HepG2 (cell line): ENCODE measurements around the gene CBFA2T2. TPM values are rescaled to one million over a fixed set of nuclear protein-coding genes. Genes with fewer than 3 reads are reported as not detected.

Experiments used
- BRCA1 ChIP-seq: sonication (generic); formaldehyde crosslinking; IDR thresholded peaks from 2 replicates; pipeline ENCODE4 v1.4.0; 2020; ENCODE audit warnings: missing genetic modification reagents
- CHCHD3 ChIP-seq: sonication (generic); formaldehyde crosslinking; IDR thresholded peaks from 2 replicates; pipeline ENCODE4 v1.8.0; 2022; ENCODE audit warnings: mild to moderate bottlenecking, missing genetic modification reagents, moderate library complexity
- CHD2 ChIP-seq: IDR thresholded peaks from 2 replicates; pipeline ENCODE4 v1.6.1; 2011; ENCODE audit warnings: low read depth, low read length, improper control_type of control experiment
- PHF21A ChIP-seq: sonication (generic); formaldehyde crosslinking; IDR thresholded peaks from 2 replicates; pipeline ENCODE4 v1.5.0; 2020; ENCODE audit warnings: mild to moderate bottlenecking, missing genetic modification reagents
- SOX6 ChIP-seq, 2 experiments: fragments of 450-650 bp in 1 of 2; sonication (generic) in 1 of 2; formaldehyde crosslinking in 1 of 2; IDR thresholded peaks; 2 replicates each; pipeline versions ENCODE4 v1.4.0 to v1.6.1; 2017 to 2020; ENCODE audit warnings: antibody characterized with exemption in 1 of 2, mild to moderate bottlenecking in 1 of 2, missing genetic modification reagents in 1 of 2
- SP1 ChIP-seq, 2 experiments: fragments of 450-650 bp in 1 of 2; sonication (generic) in 1 of 2; formaldehyde crosslinking in 1 of 2; IDR thresholded peaks; 2 replicates each; pipeline versions ENCODE4 v1.4.0 to v1.6.1; 2016 to 2020; ENCODE audit warnings: missing genetic modification reagents in 1 of 2
- ZFP37 ChIP-seq: sonication (generic); formaldehyde crosslinking; IDR thresholded peaks from 2 replicates; pipeline ENCODE4 v1.4.0; 2020; ENCODE audit warnings: missing genetic modification reagents, borderline replicate concordance
- ZNF230 ChIP-seq: sonication (generic); formaldehyde crosslinking; IDR thresholded peaks from 2 replicates; pipeline ENCODE4 v1.4.0; 2020; ENCODE audit warnings: mild to moderate bottlenecking, missing genetic modification reagents
- ZNF350 ChIP-seq: sonication (generic); formaldehyde crosslinking; IDR thresholded peaks from 2 replicates; pipeline ENCODE4 v1.4.0; 2020; ENCODE audit warnings: mild to moderate bottlenecking, low read depth, missing genetic modification reagents, borderline replicate concordance
- ZNF510 ChIP-seq: sonication (generic); formaldehyde crosslinking; IDR thresholded peaks from 2 replicates; pipeline ENCODE4 v1.4.0; 2020; ENCODE audit warnings: low read depth, mild to moderate bottlenecking, missing genetic modification reagents
- ZNF557 ChIP-seq: sonication (generic); formaldehyde crosslinking; IDR thresholded peaks from 2 replicates; pipeline ENCODE4 v1.4.0; 2020; ENCODE audit warnings: missing genetic modification reagents
- ZNF720 ChIP-seq: sonication (generic); formaldehyde crosslinking; IDR thresholded peaks from 2 replicates; pipeline ENCODE4 v1.4.0; 2020; ENCODE audit warnings: missing genetic modification reagents
- ZNF772 ChIP-seq: sonication (generic); formaldehyde crosslinking; IDR thresholded peaks from 2 replicates; pipeline ENCODE4 v1.5.0; 2020; ENCODE audit warnings: mild to moderate bottlenecking, missing genetic modification reagents
- polyA plus RNA-seq, 8 experiments: library from polyadenylated mRNA; depleted of rRNA in 3 of 8; stranded (reverse) in 7 of 8; unstranded in 1 of 8; fragments of >200 nt; fragmentation: Illumina TruSeq in 4 of 8; extraction: Trizol in 4 of 8; gene quantifications; 2 replicates each; pipeline versions ENCODE4 v1.2.1 to v1.2.3, GENCODE V29; 2011 to 2016; ENCODE audit warnings: low read depth in 4 of 8, missing spikeins in 1 of 8, mixed read lengths in 1 of 8; ENCODE audit not compliant: insufficient read depth in 1 of 8
- total RNA-seq, 5 experiments: library from RNA; depleted of rRNA; stranded (reverse); fragments of >200 nt; fragmentation: Illumina TruSeq; extraction: Trizol; gene quantifications; 2 replicates each; pipeline ENCODE4 v1.2.3, GENCODE V29; 2016; ENCODE audit warnings: low read depth in 1 of 5
- TF ChIP-seq, protein P1 (sequence below): sonication (generic); formaldehyde crosslinking; IDR thresholded peaks from 2 replicates; pipeline ENCODE4 v1.4.0; 2020; ENCODE audit warnings: missing genetic modification reagents
- TF ChIP-seq, protein P2 (sequence below): sonication (generic); formaldehyde crosslinking; IDR thresholded peaks from 2 replicates; pipeline ENCODE4 v1.4.0; 2020; ENCODE audit warnings: missing genetic modification reagents, borderline replicate concordance
- TF ChIP-seq, protein P3 (sequence below): sonication (generic); formaldehyde crosslinking; IDR thresholded peaks from 2 replicates; pipeline ENCODE4 v1.5.1; 2020; ENCODE audit warnings: mild to moderate bottlenecking, missing genetic modification reagents

Gene CBFA2T2
- total and polyA plus RNA-seq, 2 of the 13 experiments (the other 11 are each of a cell fraction or from before 2014, with no cell fraction given), result 6.3 to 21.2 TPM

GRCh38 chr20:33490023-33490933, at the start of gene CBFA2T2 (continued):
- TF ChIP-seq, protein P1, sequence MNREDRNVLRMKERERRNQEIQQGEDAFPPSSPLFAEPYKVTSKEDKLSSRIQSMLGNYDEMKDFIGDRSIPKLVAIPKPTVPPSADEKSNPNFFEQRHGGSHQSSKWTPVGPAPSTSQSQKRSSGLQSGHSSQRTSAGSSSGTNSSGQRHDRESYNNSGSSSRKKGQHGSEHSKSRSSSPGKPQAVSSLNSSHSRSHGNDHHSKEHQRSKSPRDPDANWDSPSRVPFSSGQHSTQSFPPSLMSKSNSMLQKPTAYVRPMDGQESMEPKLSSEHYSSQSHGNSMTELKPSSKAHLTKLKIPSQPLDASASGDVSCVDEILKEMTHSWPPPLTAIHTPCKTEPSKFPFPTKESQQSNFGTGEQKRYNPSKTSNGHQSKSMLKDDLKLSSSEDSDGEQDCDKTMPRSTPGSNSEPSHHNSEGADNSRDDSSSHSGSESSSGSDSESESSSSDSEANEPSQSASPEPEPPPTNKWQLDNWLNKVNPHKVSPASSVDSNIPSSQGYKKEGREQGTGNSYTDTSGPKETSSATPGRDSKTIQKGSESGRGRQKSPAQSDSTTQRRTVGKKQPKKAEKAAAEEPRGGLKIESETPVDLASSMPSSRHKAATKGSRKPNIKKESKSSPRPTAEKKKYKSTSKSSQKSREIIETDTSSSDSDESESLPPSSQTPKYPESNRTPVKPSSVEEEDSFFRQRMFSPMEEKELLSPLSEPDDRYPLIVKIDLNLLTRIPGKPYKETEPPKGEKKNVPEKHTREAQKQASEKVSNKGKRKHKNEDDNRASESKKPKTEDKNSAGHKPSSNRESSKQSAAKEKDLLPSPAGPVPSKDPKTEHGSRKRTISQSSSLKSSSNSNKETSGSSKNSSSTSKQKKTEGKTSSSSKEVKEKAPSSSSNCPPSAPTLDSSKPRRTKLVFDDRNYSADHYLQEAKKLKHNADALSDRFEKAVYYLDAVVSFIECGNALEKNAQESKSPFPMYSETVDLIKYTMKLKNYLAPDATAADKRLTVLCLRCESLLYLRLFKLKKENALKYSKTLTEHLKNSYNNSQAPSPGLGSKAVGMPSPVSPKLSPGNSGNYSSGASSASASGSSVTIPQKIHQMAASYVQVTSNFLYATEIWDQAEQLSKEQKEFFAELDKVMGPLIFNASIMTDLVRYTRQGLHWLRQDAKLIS, result 0 out of 2 replicates have a peak, but pooled peaks have one; percentile 1
- TF ChIP-seq ZNF720 (CRISPR knock-in tag) (no peak), ZNF510 (CRISPR knock-in tag) (peak; percentile 7; the same call in 1 of the 2 replicates), SOX6 (IDR thresholded peaks at IDR 0.05) (no peak), SOX6 (CRISPR knock-in tag; IDR thresholded peaks at IDR 0.05) (no peak), CHCHD3 (CRISPR knock-in tag) (peak; percentile 56; the same call in 1 of the 2 replicates), CHD2 (peak; percentile 70), ZNF557 (no peak), BRCA1 (CRISPR knock-in tag) (no peak), ZNF230 (CRISPR knock-in tag) (peak; percentile 42; the same call in 1 of the 2 replicates), SP1 (IDR thresholded peaks at IDR 0.05) (no peak), SP1 (CRISPR knock-in tag; IDR thresholded peaks at IDR 0.05) (no peak; the same call in 1 of the 2 replicates), ZFP37 (CRISPR knock-in tag) (peak; percentile 57; the same call in 1 of the 2 replicates), ZNF772 (CRISPR knock-in tag) (peak; percentile 65; the same call in 1 of the 2 replicates), PHF21A (CRISPR knock-in tag) (peak; percentile 71), ZNF350 (peak; percentile 32; the same call in 1 of the 2 replicates)
- TF ChIP-seq, protein P2, sequence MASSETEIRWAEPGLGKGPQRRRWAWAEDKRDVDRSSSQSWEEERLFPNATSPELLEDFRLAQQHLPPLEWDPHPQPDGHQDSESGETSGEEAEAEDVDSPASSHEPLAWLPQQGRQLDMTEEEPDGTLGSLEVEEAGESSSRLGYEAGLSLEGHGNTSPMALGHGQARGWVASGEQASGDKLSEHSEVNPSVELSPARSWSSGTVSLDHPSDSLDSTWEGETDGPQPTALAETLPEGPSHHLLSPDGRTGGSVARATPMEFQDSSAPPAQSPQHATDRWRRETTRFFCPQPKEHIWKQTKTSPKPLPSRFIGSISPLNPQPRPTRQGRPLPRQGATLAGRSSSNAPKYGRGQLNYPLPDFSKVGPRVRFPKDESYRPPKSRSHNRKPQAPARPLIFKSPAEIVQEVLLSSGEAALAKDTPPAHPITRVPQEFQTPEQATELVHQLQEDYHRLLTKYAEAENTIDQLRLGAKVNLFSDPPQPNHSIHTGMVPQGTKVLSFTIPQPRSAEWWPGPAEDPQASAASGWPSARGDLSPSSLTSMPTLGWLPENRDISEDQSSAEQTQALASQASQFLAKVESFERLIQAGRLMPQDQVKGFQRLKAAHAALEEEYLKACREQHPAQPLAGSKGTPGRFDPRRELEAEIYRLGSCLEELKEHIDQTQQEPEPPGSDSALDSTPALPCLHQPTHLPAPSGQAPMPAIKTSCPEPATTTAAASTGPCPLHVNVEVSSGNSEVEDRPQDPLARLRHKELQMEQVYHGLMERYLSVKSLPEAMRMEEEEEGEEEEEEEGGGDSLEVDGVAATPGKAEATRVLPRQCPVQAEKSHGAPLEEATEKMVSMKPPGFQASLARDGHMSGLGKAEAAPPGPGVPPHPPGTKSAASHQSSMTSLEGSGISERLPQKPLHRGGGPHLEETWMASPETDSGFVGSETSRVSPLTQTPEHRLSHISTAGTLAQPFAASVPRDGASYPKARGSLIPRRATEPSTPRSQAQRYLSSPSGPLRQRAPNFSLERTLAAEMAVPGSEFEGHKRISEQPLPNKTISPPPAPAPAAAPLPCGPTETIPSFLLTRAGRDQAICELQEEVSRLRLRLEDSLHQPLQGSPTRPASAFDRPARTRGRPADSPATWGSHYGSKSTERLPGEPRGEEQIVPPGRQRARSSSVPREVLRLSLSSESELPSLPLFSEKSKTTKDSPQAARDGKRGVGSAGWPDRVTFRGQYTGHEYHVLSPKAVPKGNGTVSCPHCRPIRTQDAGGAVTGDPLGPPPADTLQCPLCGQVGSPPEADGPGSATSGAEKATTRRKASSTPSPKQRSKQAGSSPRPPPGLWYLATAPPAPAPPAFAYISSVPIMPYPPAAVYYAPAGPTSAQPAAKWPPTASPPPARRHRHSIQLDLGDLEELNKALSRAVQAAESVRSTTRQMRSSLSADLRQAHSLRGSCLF (CRISPR knock-in tag), result no peak
- TF ChIP-seq, protein P3, sequence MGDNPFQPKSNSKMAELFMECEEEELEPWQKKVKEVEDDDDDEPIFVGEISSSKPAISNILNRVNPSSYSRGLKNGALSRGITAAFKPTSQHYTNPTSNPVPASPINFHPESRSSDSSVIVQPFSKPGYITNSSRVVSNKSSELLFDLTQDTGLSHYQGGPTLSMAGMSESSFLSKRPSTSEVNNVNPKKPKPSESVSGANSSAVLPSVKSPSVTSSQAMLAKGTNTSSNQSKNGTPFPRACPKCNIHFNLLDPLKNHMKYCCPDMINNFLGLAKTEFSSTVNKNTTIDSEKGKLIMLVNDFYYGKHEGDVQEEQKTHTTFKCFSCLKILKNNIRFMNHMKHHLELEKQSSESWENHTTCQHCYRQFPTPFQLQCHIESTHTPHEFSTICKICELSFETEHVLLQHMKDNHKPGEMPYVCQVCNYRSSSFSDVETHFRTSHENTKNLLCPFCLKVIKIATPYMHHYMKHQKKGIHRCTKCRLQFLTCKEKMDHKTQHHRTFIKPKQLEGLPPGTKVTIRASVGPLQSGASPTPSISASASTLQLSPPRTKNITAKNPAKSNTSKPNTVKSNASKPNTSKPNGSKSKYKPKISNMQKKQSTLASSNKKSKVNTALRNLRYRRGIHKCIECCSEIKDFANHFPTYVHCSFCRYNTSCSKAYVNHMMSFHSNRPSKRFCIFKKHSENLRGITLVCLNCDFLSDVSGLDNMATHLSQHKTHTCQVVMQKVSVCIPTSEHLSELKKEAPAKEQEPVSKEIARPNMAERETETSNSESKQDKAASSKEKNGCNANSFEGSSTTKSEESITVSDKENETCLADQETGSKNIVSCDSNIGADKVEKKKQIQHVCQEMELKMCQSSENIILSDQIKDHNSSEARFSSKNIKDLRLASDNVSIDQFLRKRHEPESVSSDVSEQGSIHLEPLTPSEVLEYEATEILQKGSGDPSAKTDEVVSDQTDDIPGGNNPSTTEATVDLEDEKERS (CRISPR knock-in tag), result peak; percentile 68; the same call in 1 of the 2 replicates
